Measurements from ENCODE around the gene SRGAP1.
"Not testable (repeated sequence)": the region's sequence is repeated elsewhere in the genome, so short reads cannot be mapped to it uniquely, and the experiment has no call there.

The SRGAP1 gene

DNA sequence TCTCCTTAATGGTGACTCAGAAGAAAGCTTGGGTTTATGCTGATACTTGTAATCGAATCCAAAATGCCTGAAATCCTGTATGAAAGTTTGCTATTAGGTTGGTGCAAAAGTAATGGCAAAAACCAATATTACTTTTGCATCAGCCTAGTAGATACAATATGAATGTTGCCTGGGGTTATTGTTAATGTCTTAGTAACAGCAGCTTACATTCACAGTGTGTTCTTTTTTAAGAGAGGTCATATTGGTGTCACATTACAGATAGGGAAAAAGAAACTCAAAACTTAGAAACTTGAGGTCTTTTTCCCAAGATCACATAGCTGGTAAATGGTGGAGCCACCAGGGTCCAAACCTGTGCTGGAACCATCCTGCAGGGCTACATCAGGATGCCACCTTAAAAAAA, 25.2 kb downstream of the SRGAP1 start:
- no peak for ATAC-seq
- Mint-ChIP-seq H3K4me3 (no peak overlapping the region), H3K27ac (no peak overlapping the region), H3K36me3 (ENCODE audit: low read depth) (no peaks in the 10 kb centered on the region), H3K27me3 (peaks cover 7% of the 10 kb centered on the region), H3K9me3 (no peaks in the 10 kb centered on the region), H3K4me1 (no peaks in the 10 kb centered on the region)
- DNase-seq = no peak

DNA sequence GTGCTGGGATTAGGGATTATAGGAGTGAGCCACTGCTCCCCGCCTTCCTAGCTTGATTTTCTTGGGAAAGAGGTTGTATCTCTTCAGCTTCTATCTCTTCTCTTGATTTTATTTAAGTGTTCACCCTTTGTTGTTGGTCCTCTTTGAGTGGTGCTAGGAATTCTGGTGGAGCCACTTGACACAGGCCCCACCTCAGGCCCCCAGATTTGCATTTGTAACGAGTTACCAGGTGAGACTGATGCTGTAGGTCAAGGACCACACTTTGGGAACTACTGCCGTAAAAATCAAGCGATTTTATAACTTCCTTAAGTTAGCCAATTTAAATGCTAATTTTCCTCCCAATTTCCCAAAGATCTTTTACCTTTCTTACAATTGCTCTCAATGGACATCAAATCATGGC, 26.3 kb downstream of the SRGAP1 start:
- no peaks in the 10 kb centered on the region for H3K4me1 Mint-ChIP-seq
- H3K36me3 Mint-ChIP-seq (ENCODE audit: low read depth) = no peaks in the 10 kb centered on the region
- no peak overlapping the region for H3K4me3 Mint-ChIP-seq

DNA sequence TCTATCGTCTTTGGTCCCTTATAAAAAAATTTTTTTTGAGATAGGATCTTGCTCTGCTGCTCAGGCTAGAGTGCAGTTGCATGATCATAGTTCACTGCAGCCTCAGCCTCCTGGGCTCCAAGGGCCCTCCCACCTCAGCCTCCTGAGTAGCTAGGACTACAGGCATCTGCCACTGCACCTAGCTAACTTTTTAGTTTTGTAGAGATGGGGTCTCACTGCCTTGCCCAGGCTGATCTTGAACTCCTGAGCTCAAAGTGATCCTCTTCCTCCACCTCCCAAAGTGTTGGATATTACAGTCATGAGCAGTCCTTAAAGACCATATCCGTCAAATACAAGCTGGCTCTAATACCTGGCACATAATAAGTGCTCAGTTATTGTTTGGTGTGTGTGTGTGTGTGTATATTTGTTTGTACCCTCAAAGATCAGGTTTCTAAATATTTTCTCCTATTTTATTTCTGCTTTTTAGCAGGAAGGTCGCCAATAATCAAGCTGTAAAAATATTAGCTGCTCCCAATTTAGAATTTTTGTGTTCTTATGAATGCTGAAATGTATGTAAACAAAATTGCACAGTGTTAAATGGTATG, 30.5 kb downstream of the SRGAP1 start:
- DNase-seq = no peak
- Mint-ChIP-seq H3K27me3 (peaks cover 14% of the 10 kb centered on the region), H3K4me3 (no peak overlapping the region), H3K4me1 (no peaks in the 10 kb centered on the region), H3K27ac (no peak overlapping the region), H3K9me3 (no peaks in the 10 kb centered on the region), H3K36me3 (ENCODE audit: low read depth) (no peaks in the 10 kb centered on the region)
- ATAC-seq = no peak

More for the DNA sequence above, 26.3 kb downstream of the SRGAP1 start:
- no peak for ATAC-seq
- Mint-ChIP-seq H3K27me3 (peaks cover 7% of the 10 kb centered on the region), H3K27ac (no peak overlapping the region), H3K9me3 (no peaks in the 10 kb centered on the region)
- DNase-seq = no peak

DNA sequence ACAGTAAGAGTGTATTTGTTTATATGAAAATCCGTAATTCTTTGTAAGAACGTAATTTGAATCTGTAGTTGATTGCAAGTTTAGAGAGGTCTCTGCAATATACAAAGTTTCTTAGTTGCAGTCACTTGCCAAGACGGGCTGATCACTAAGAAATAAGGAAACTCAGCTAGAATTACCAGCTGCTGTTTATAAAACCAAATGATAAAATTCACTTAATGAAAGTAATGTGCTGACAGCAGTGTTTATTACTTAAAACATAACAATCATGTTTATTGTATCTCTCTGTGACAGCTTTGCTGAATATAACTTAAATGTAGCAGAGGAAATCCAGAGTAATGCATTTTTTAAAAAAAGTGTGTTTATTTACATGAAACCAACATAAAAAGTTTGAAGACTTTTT, 31.2 kb downstream of the SRGAP1 start:
- peaks cover 14% of the 10 kb centered on the region for H3K27me3 Mint-ChIP-seq
- H3K4me3 Mint-ChIP-seq = no peak overlapping the region
- H3K36me3 Mint-ChIP-seq (ENCODE audit: low read depth) = no peaks in the 10 kb centered on the region
- no peaks in the 10 kb centered on the region for H3K9me3 Mint-ChIP-seq
- DNase-seq = no peak
- no peaks in the 10 kb centered on the region for H3K4me1 Mint-ChIP-seq
- ATAC-seq = no peak
- no peak overlapping the region for H3K27ac Mint-ChIP-seq

DNA sequence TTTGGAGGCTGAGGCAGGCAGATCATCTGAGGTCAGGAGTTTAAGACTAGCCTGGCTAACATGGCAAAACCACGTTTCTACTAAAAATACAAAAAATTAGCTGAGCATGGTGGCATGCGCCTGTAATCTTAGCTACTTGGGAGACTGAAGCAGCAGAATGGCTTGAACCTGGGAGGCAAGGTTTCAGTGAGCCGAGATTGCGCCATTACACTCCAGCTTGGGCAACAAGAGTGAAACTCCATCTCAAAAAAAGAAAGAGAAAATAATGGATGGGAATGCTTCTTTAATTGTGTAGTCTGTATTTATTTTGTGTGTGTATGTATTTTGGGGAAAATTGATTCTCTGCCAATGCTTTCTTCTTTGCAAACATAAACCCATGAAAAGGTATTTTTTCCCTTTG, 32.5 kb downstream of the SRGAP1 start:
- DNase-seq (no peak), ATAC-seq (no peak)
- H3K9me3 Mint-ChIP-seq = no peaks in the 10 kb centered on the region
- H3K4me3 Mint-ChIP-seq = no peak overlapping the region
- H3K27ac Mint-ChIP-seq = no peak overlapping the region
- no peaks in the 10 kb centered on the region for H3K4me1 Mint-ChIP-seq
- peaks cover 10% of the 10 kb centered on the region for H3K27me3 Mint-ChIP-seq
- no peaks in the 10 kb centered on the region for H3K36me3 Mint-ChIP-seq (ENCODE audit: low read depth)

DNA sequence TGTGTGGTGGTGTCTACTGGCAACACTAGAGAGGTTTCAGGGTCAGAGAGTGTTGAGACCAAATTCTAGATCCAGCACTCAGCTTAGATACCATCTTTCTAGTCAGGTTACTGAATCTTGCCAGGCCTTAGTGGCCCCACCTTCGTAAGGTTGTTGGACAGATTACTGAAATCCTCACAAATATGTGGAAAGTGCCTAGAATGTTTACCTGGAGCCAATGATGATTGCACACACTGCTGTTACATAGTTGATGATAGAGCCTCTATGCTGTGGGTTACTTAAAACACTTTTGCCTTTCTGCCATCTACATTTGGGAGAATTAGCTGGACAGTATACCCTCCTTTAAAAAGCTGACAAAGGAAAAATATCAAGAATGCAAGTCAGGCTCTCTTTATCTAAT, 33.2 kb downstream of the SRGAP1 start:
- DNase-seq (no peak), ATAC-seq (no peak)
- Mint-ChIP-seq H3K36me3 (ENCODE audit: low read depth) (no peaks in the 10 kb centered on the region), H3K9me3 (no peaks in the 10 kb centered on the region), H3K4me3 (no peak overlapping the region), H3K4me1 (no peaks in the 10 kb centered on the region), H3K27me3 (peaks cover 10% of the 10 kb centered on the region), H3K27ac (no peak overlapping the region)

DNA sequence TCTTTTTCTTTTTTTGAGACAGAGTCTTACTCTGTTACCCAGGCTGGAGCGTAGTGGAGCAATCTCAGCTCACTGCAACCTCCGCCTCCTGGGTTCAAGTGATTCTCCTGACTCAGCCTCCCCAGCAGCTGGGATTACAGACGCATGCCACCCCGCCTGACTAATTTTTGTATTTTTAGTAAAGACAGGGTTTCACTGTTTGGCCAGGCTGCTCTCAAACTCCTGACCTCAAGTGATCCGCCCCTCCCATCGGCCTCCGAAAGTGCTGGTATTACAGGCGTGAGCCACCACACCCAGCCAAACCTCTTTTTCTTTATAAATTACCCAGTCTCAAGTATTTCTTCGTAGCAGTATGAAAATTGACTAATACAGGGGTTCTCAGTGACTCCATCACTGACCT, 35.7 kb downstream of the SRGAP1 start:
- not testable (repeated sequence) for H3K4me3 Mint-ChIP-seq; DNase-seq; H3K4me1 Mint-ChIP-seq; ATAC-seq; H3K36me3 Mint-ChIP-seq (ENCODE audit: low read depth); H3K9me3 Mint-ChIP-seq; H3K27me3 Mint-ChIP-seq; H3K27ac Mint-ChIP-seq

DNA sequence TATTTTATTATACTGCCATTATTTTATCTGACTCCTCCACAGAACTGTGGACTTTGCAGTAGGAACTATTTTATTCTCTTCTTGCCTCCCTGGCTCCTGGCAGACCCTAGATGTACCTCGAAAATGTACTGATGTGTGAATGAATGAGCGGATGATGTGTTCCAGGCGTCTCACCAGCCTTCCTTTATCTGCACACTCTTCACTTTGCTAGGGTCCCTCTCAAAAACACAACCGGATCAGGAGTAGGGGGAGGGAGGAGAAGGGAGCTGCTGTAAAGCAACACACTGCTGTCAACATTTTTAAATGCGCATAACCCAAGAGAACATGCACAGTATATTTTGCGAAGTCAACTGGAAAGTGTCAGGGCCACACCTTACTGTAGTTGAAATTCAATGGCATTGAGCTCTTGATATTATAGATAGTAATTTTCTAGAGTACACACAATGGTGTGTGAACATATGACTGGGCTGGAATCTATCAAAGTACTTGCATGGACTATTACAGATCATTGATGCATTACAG, 36.3 kb downstream of the SRGAP1 start:
- Mint-ChIP-seq H3K27me3 (peaks cover 8% of the 10 kb centered on the region), H3K4me1 (no peaks in the 10 kb centered on the region), H3K27ac (no peak overlapping the region), H3K9me3 (no peaks in the 10 kb centered on the region), H3K4me3 (no peak overlapping the region), H3K36me3 (ENCODE audit: low read depth) (no peaks in the 10 kb centered on the region)
- DNase-seq (no peak), ATAC-seq (no peak)

DNA sequence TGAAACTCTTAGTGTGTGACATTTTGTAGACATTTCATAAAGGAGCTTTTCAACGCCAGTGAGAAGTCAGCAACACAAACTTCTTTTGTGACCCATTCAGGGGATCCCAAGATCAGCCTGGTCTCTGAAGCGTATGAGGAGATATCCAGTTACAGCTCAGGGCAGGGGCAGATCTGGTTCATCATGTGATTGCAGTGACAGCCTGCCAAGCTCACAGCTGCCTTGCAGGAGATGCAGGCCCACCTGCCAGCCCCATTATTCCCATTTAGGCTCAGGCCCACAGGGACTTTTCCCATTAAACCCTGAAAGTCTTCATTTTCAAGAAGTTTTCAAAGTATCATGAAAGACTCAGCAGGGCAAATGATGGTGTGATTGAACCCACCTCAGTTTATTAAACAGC, 38.3 kb downstream of the SRGAP1 start:
- no peaks in the 10 kb centered on the region for H3K36me3 Mint-ChIP-seq (ENCODE audit: low read depth)

DNA sequence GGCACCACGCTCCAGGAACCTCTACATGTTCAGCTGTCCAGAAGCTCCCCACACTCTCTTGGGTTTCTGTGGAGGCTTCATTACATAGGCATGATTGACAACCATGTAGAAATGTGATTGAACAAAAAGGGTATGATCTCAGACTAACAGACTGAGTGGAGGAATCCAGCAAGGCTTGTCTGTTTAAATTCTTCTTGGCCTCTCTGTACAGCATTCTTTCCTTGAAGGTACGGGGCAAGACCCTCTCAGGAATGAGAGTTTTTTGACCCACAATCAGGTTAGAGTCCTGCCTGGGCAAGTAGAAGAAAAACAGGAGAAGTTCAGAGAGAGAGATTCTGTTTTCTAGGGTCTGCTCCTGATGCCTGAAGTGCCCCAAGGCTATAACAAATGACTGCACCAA, 40.9 kb downstream of the SRGAP1 start:
- ATAC-seq (no peak), DNase-seq (no peak)
- Mint-ChIP-seq H3K27ac (no peak overlapping the region), H3K4me1 (no peaks in the 10 kb centered on the region), H3K9me3 (no peaks in the 10 kb centered on the region), H3K27me3 (no peaks in the 10 kb centered on the region), H3K4me3 (no peak overlapping the region), H3K36me3 (ENCODE audit: low read depth) (no peaks in the 10 kb centered on the region)

More for the DNA sequence above, 38.3 kb downstream of the SRGAP1 start:
- no peaks in the 10 kb centered on the region for H3K4me1 Mint-ChIP-seq
- no peak overlapping the region for H3K27ac Mint-ChIP-seq
- H3K4me3 Mint-ChIP-seq = no peak overlapping the region
- peaks cover 8% of the 10 kb centered on the region for H3K27me3 Mint-ChIP-seq
- no peak for ATAC-seq
- no peaks in the 10 kb centered on the region for H3K9me3 Mint-ChIP-seq
- no peak for DNase-seq

DNA sequence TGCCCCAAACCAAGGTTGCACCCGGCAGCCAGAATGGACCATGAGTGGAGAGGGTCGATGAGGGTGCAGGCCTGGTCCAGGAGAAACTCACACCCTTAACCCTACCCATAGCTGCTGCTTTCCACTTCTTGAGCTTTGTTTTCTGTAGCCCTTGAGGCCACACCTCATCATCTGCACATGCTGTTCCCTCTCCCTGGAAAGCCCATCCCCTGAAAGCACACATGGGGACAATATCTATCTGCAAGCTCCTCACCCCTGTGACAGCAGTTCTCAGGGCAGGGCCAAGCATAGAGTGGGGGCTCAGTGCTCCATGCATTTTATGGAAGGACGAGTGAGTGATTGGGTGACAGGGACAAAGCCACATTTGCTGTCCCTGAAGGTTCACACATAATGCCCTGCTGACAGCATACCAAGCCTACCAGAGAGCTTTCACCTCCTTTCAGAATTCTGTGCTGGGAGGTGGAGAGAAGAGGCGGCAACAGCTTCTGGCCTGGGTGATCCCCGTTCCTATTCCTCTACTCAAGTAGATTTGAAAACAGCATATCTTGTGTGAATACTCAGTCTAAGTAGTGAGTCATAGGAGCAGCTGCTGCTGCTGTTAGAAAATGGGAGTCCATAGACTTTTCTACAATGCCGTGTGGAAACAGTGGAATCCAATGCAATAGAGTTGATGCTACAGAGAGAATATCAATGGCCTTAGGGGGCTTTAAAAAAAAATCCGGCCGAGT, 44.6 kb downstream of the SRGAP1 start:
- ATAC-seq (no peak), DNase-seq (no peak)

DNA sequence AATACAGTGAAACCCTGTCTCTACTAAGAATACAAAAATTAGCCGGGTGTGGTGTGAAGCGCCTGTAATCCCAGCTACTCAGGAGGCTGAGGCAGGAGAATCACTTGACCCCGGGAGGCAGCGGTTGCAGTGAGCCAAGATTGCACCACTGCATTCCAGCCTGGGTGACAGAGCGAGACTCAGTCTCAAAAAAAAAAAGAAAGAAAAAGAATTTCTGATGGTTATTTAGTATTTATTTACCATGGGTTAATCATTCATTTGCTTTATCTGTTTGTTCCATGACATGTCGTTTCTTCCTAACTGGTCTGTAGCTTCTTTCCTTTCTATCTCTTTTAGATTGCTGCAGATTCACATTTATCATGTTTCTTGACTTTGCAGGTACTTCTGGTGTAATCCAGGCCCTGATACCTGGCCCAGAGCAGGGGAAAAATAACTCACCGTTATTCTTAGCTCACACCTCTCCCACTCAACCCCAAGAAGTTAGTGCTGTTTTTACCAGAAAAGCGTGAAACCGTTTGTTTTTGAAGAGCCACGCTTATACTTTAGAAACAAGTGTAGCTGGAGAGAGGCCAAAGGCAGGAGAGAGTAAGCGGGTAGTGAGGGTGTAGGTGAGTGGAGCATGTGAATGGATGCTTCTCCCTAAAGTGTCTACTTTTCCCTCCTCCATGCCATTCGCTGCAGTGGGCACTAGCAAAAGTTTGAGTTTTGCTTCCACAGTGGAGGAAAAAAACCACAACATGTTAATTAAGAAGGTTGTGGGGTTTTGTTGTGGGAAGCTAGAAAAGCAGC, 45.4 kb downstream of the SRGAP1 start:
- Mint-ChIP-seq H3K4me1 (no peaks in the 10 kb centered on the region), H3K36me3 (ENCODE audit: low read depth) (no peaks in the 10 kb centered on the region), H3K9me3 (no peaks in the 10 kb centered on the region), H3K27me3 (peaks cover 3% of the 10 kb centered on the region), H3K4me3 (no peak overlapping the region), H3K27ac (no peak overlapping the region)
- ATAC-seq = no peak
- no peak for DNase-seq

More for the DNA sequence above, 44.6 kb downstream of the SRGAP1 start:
- H3K27me3 Mint-ChIP-seq = peaks cover under 1% of the 10 kb centered on the region
- no peaks in the 10 kb centered on the region for H3K9me3 Mint-ChIP-seq
- H3K36me3 Mint-ChIP-seq (ENCODE audit: low read depth) = no peaks in the 10 kb centered on the region
- H3K4me3 Mint-ChIP-seq = no peak overlapping the region
- H3K27ac Mint-ChIP-seq = no peak overlapping the region
- H3K4me1 Mint-ChIP-seq = no peaks in the 10 kb centered on the region

DNA sequence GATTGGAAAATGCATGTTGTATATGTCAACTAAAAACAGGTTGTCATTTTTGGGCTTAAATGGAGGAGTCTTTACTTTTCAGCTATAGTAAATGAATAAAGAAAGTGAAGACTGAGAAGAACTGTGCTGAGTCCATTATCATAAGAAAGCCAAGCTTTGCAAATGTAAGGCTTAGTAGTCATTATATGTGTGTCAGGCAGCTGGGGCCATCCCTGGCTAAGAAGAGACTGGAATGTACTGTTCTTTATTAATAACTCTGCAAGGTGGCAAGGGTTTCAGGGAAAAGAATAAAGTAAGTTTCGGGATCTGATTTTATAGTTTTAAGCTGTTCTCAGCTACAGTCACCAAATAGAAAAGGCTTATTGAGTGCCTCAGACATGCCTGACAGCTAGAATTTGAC, 48.7 kb downstream of the SRGAP1 start:
- no peak for DNase-seq
- Mint-ChIP-seq H3K27me3 (peaks cover 7% of the 10 kb centered on the region), H3K27ac (no peak overlapping the region), H3K4me1 (peaks cover 1% of the 10 kb centered on the region), H3K4me3 (no peak overlapping the region), H3K36me3 (ENCODE audit: low read depth) (no peaks in the 10 kb centered on the region), H3K9me3 (no peaks in the 10 kb centered on the region)
- no peak for ATAC-seq

DNA sequence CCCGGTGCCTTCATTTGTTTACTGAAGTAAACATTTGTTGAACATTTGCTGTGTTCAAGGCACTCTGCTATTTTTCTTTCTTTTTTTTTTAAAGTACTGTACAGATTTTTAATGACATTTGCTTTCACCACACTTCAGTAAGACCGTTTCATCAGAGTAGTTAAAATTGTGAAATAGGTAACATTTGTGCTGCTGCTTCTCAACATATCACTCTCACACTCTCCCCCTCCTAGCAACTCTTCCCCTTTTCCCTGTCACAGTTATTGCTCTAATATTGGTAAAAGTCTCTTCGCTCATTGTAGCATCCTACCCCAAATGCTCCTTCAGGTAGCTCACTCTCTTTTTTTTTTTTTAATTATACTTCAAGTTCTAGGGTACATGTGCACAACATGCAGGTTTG, 49.6 kb downstream of the SRGAP1 start:
- ATAC-seq = no peak
- Mint-ChIP-seq H3K27ac (no peak overlapping the region), H3K9me3 (no peaks in the 10 kb centered on the region), H3K36me3 (ENCODE audit: low read depth) (no peaks in the 10 kb centered on the region), H3K27me3 (peaks cover 7% of the 10 kb centered on the region), H3K4me3 (no peak overlapping the region), H3K4me1 (peaks cover 1% of the 10 kb centered on the region)
- no peak for DNase-seq

DNA sequence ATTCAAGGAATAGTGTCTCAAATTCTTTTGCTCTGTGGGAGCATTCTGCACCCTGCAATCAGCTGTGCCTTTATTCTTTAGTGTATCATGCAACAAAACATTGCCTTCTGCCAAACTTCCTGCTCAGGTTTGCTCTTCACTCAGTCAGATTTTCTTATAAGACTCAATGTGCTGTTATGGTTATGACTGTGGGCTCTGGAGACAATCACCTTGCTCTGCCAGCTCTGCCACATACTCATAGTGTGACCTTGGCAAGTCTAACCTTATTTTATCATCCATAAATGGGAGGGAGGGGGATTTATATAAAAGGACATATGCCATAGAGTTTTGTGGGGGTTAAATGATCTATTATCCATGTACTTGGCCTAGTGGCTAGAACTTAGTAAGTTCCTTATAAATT, 51.3 kb downstream of the SRGAP1 start:
- DNase-seq (no peak), ATAC-seq (no peak)
- Mint-ChIP-seq H3K36me3 (ENCODE audit: low read depth) (no peaks in the 10 kb centered on the region), H3K27me3 (peaks cover 13% of the 10 kb centered on the region), H3K4me3 (no peak overlapping the region), H3K9me3 (no peaks in the 10 kb centered on the region), H3K4me1 (peaks cover 1% of the 10 kb centered on the region), H3K27ac (no peak overlapping the region)

Data from activated naive CD8-positive, alpha-beta T cell treated with anti-CD3 and anti-CD28 coated beads, Interleukin-2, amount 50 U/mL, for 24 hours (primary cell).